GM18508 (cell line): ENCODE results near the gene PXN.
"Not testable (repeated sequence)": the region's sequence is repeated elsewhere in the genome, so short reads cannot be mapped to it uniquely, and the experiment has no call there.

Source experiments
- ATAC-seq: cut with Tn5 transposase; IDR thresholded peaks from one replicate; pipeline ENCODE4 v1.9.1; 2021; ENCODE audit warnings: moderate number of reproducible peaks; ENCODE audit not compliant: insufficient read depth, unreplicated experiment

PXN gene

GRCh38 chr12:120242275-120242799, 23.2 kb downstream of the PXN start:
- no peak for ATAC-seq

GRCh38 chr12:120241561-120242274, 23.8 kb downstream of the PXN start:
- ATAC-seq, result no peak

- no peak for ATAC-seq
Observed at GRCh38 chr12:120240495-120240833, 25.1 kb downstream of the PXN start.

GRCh38 chr12:120239776-120240494, 25.6 kb downstream of the PXN start:
- no peak for ATAC-seq

GRCh38 chr12:120238839-120239445, 26.6 kb downstream of the PXN start:
- ATAC-seq, result no peak

GRCh38 chr12:120238217-120238616, 27.3 kb downstream of the PXN start:
- no peak for ATAC-seq

GRCh38 chr12:120237360-120238171, 28.0 kb downstream of the PXN start:
- ATAC-seq, result no peak

- not testable (repeated sequence) for ATAC-seq
Observed at GRCh38 chr12:120236809-120237208, 28.7 kb downstream of the PXN start.

- ATAC-seq, result no peak
Observed at GRCh38 chr12:120235369-120236323, 29.9 kb downstream of the PXN start.

GRCh38 chr12:120234643-120235368, 30.7 kb downstream of the PXN start:
- ATAC-seq, result no peak

GRCh38 chr12:120231316-120232011, 34.1 kb downstream of the PXN start:
- ATAC-seq, result no peak

GRCh38 chr12:120230974-120231315, 34.6 kb downstream of the PXN start:
- no peak for ATAC-seq

- no peak for ATAC-seq
Observed at GRCh38 chr12:120230326-120230973, 35.1 kb downstream of the PXN start.

- no peak for ATAC-seq
Observed at GRCh38 chr12:120229487-120230325, 35.8 kb downstream of the PXN start.

- ATAC-seq, result no peak
Observed at GRCh38 chr12:120229071-120229486, 36.5 kb downstream of the PXN start.

- ATAC-seq, result no peak
Observed at GRCh38 chr12:120228291-120229070, 37.0 kb downstream of the PXN start.
